ES-I3 (cell line): ENCODE data around the gene DYNLT2B.
"Not testable (repeated sequence)": the region's sequence is repeated elsewhere in the genome, so short reads cannot be mapped to it uniquely, and the experiment has no call there.

ENCODE experiments used
- H3K36me3 ChIP-seq: 2 replicates; pipeline ENCODE4 v1.6.1; 2013; ENCODE audit warnings: mild to moderate bottlenecking, low read length, control low read depth, moderate library complexity; ENCODE audit not compliant: insufficient read depth
- H3K4me1 ChIP-seq: 2 replicates; pipeline ENCODE4 v1.6.1; 2013; ENCODE audit warnings: mild to moderate bottlenecking, control low read depth, low read length; ENCODE audit not compliant: insufficient read depth
- H3K9ac ChIP-seq: 2 replicates; pipeline ENCODE4 v1.6.1; 2013; ENCODE audit warnings: low read depth, mild to moderate bottlenecking, low read length, moderate library complexity
- H3K9me3 ChIP-seq: 2 replicates; pipeline ENCODE4 v1.6.1; 2013; ENCODE audit warnings: mild to moderate bottlenecking, low read length, moderate library complexity; ENCODE audit not compliant: control insufficient read depth, insufficient read depth

Gene DYNLT2B

DNA sequence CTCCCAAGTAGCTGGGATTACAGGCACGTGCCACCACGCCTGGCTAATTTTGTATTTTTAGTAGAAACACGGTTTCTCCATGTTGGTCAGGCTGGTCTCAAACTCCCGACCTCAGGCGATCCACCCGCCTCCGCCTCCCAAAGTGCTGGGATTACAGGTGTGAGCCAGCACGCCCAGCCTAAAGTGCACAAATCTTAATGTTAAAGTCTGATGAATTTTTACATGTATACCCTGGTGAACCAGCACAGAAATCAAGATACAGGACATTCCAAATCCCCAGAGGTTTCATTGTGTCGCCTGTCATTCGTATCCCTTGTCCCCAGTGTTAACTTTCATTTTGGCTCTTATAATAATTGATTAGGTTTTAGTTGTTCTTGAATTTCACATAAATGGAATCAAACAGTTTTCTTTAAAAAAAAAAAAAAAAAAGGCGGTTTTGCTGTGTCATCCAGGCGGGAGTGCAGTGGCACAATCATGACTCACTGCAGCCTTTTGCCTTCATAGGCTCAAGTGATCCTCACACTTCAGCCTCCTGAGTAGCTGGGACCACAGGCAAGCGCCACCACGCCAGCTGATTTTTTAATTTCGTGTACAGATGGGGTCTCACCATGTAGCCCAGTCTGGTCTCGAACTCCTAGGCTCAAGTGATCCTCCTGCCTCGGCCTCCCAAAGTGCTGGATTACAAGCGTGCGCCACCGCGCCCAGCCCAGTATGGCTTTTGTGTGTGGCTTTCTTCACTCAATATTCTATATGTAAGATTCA, 21.6 kb upstream of the DYNLT2B start:
- H3K4me1 ChIP-seq = peaks cover 15% of the 10 kb centered on the region; the same call in 1 of the 2 replicates
- H3K9ac ChIP-seq = no peak overlapping the region
- H3K9me3 ChIP-seq = no peaks in the 10 kb centered on the region
- no peaks in the 10 kb centered on the region for H3K36me3 ChIP-seq

DNA sequence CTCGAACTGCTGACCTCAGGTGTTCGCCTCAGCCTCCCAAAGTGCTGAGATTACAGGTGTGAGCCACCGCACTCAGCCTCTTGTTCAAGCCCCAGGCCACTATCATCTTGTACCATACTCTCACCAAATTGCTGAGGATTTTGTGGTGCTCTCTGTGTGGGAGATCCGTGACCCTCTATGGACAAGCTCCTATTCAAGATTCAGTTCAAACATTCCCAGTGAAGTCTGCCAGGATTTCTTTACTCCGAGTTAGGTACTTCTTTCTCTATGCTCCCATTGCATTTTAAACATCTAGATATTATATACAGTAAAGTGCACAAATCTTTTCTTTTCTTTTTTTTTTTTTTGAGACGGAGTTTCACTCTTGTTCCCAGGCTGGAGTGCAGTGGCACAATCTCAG, 21.0 kb upstream of the DYNLT2B start:
- Histone ChIP-seq H3K4me1 (peaks cover 15% of the 10 kb centered on the region; the same call in 1 of the 2 replicates), H3K9me3 (no peaks in the 10 kb centered on the region), H3K36me3 (no peaks in the 10 kb centered on the region), H3K9ac (no peak overlapping the region)

DNA sequence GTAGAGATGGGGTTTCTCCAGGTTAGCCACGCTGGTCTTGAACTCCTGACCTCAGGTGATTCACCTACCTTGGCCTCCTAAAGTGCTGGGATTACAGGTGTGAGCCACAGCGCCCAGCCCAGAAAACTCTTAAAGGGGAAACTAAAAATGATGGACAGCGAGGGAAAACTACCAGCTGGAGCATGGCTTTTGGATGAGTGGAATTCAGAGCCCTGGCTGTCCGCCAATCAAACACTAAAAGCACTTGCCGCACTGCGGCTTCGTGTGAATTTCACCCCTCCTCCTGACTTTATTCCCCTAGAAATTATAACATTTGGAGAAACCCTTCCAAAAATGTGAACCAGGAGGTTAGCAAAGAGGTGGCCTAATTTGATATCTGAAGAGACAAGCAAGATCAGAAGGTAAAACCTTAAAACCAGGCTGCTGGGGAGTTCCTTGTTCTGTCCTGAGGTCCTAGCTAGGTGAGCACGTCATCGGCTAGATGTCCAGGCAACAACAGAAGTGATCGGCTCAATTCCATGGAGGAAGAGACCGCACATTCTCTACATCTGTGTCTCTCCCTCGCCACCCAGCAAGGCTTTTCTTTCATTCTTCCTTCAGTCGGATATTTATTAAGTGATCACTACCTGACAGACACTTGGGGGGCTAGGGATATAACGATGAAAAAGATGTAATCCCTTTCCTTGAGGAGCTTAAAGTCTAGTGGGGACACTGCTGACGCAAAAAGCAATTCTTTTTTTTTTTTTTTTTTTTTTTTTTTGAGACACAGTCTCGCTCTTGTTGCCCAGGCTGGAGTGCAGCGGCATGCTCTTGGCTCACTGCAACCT, 18.5 kb upstream of the DYNLT2B start:
- Histone ChIP-seq H3K9me3 (no peaks in the 10 kb centered on the region), H3K4me1 (peaks cover 15% of the 10 kb centered on the region; the same call in 1 of the 2 replicates), H3K36me3 (no peaks in the 10 kb centered on the region), H3K9ac (no peak overlapping the region)

DNA sequence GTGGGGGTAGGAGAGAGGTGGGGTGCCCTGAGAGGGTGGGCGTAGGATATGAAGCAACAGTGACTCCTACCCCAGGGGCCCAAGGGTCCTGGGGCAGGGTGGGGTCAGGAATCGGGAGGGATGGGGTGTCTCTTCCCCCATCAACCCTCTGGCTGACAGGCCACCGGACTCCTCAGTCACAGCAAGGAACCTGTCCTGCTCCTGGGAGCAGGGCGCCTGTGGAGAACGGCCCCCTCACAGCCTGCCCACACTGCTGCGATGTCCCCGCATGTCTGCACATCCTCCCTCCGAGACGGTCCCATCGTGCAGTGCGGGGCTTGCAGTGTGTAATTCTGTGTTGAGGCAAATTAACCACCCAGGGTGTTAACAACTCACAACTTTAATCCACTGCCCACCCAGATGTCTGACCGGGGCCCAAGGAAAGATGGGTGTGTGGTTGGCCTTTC, 17.5 kb upstream of the DYNLT2B start:
- Histone ChIP-seq H3K9ac (no peak overlapping the region), H3K36me3 (no peaks in the 10 kb centered on the region), H3K4me1 (peaks cover 14% of the 10 kb centered on the region; the same call in 1 of the 2 replicates), H3K9me3 (no peaks in the 10 kb centered on the region)

DNA sequence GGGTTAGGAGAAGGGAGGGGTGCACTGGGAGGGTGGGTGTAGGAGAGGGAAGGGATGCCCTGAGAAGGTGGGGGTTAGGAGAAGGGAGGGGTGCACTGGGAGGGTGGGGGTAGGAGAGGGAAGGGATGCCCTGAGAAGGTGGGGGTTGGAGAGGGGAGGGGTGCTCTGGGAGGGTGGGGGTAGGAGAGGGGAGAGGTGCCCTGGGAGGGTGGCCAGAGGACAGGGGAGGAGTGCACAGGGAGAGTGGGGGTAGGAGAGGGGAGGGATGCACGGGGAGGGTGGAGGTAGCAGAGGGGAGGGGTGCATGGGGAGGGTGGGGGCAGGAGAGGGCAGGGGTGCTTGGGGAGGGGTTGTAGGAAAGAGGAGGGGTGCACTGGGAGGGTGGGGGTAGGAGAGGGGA, 16.9 kb upstream of the DYNLT2B start:
- Histone ChIP-seq H3K4me1 (peaks cover 8% of the 10 kb centered on the region; the same call in 1 of the 2 replicates), H3K9me3 (no peaks in the 10 kb centered on the region), H3K9ac (no peak overlapping the region), H3K36me3 (no peaks in the 10 kb centered on the region)

DNA sequence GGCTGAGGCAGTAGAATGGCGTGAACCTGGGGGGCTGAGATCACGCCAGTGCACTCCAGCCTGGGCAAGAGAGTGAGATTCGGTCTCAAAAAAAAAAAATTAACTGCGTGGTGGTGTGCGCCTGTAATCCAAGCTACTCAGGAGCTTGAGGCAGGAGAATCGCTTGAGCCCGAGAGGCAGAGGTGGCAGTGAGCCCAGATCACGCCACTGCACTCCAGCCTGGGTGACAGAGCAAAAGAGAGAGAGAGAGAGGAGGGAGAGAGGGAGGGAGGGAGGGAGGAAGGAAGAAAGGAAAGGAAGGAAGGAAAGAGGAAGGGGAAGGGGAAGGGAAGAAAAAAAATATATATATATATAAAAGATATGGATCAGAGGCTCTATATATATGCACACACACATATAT, 14.1 kb upstream of the DYNLT2B start:
- Histone ChIP-seq H3K9me3 (no peaks in the 10 kb centered on the region), H3K9ac (no peak overlapping the region), H3K36me3 (no peaks in the 10 kb centered on the region), H3K4me1 (peaks cover 3% of the 10 kb centered on the region; the same call in 1 of the 2 replicates)

DNA sequence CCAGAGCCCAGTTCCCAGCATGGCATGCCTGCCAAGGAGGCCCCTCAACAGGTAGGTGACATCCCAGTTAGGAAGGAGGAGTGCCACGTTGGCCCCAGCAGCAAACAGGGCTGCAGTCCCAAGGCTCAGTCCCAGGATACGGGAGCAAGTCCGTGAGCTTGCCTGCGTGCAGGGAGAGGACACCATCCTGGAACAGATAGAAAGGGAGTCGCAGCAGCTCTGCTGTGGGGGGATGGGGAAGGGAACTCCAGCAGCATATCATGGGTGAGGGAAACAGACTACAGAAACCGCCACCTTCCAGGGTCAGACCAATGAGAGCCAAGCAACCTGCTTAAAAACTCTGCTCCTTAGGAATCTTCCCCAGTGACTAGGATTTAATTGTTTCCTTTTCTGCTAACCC, 9.4 kb upstream of the DYNLT2B start:
- H3K9me3 ChIP-seq = no peaks in the 10 kb centered on the region
- H3K36me3 ChIP-seq = no peaks in the 10 kb centered on the region
- H3K4me1 ChIP-seq = no peaks in the 10 kb centered on the region; the same call in 1 of the 2 replicates
- no peak overlapping the region for H3K9ac ChIP-seq

DNA sequence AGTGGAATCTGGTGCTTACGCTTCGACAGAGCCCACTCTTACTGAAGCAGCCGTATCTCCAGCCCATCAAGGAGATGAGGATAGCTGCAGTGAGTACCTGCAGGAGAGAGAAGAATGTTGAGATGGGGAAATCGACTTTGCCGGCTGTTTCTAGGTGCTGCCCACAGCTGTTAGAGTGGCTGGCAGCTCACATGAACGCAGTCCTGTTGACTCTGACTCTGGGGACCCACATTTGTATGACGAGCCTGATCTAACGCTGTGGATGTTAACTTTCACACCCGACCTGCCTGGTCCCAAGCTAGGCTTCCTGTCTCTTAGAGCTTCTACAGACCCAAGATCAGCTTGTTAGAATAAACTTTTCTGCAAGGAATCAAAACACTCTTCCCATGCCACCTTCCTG, 8.9 kb upstream of the DYNLT2B start:
- H3K4me1 ChIP-seq = no peaks in the 10 kb centered on the region; the same call in 1 of the 2 replicates
- H3K9me3 ChIP-seq = no peaks in the 10 kb centered on the region
- no peaks in the 10 kb centered on the region for H3K36me3 ChIP-seq
- no peak overlapping the region for H3K9ac ChIP-seq

DNA sequence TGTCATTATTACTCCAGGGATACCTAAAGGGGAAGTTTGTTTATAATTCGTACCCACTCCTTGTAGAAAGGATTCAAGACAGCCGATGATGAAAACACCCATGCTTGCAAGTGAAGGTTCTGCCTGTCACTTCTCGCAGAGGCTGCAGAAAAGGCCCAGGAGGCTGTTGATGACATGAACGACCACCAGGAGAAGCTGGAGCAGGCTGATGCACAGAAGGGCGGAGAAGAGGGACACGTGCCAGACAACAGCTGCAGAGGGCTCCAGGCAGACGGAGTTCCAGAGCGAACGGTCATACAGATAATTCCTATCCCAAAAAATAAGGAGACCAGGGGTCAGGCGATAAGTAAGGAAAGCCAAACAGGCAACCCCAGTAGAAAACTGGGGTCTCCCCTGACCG, 5.7 kb upstream of the DYNLT2B start:
- H3K9me3 ChIP-seq = no peaks in the 10 kb centered on the region
- no peaks in the 10 kb centered on the region for H3K36me3 ChIP-seq
- no peaks in the 10 kb centered on the region; the same call in 1 of the 2 replicates for H3K4me1 ChIP-seq
- no peak overlapping the region for H3K9ac ChIP-seq

DNA sequence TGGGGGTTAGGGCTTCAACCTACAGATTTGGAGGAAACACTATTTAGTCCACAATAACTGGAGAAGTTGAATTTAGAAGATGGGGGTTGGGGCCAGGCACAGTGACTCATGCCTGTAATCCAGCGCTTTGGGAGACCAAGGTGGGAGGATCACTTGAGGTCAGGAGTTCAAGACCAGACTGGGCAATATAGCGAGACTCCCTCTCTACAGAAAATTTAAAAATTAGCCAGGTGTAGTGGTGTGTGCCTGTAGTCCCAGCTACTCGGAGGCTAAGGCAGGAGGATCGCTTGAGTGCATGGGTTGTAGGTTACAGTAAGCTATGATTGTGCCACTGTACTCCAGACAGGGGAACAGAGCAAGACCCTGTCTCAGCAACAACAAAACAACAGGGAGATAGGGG, 5.0 kb upstream of the DYNLT2B start:
- Histone ChIP-seq H3K9me3 (no peaks in the 10 kb centered on the region), H3K4me1 (no peaks in the 10 kb centered on the region; the same call in 1 of the 2 replicates), H3K36me3 (no peaks in the 10 kb centered on the region), H3K9ac (no peak overlapping the region)

DNA sequence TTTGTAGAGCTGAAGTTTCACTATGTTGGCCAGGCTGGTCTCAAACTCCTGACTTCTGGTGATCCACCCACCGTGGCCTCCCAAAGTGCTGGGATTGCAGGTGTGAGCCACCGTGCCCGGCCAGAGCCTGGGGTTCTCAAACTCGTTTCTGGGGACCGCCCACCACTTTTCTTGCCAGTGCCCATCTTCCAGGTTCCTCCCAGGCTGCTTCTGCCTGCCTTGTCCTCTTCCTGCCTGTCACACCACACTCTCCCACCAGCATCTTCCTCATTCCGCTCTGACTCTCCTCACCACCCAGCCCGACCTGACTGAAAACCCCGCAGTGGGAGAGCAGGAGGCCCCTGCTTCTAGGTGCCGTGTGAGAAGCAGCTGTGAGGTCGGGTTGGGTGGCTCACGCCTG, 3.1 kb upstream of the DYNLT2B start:
- Histone ChIP-seq H3K9ac (no peak overlapping the region), H3K4me1 (no peaks in the 10 kb centered on the region), H3K36me3 (no peaks in the 10 kb centered on the region), H3K9me3 (no peaks in the 10 kb centered on the region)

DNA sequence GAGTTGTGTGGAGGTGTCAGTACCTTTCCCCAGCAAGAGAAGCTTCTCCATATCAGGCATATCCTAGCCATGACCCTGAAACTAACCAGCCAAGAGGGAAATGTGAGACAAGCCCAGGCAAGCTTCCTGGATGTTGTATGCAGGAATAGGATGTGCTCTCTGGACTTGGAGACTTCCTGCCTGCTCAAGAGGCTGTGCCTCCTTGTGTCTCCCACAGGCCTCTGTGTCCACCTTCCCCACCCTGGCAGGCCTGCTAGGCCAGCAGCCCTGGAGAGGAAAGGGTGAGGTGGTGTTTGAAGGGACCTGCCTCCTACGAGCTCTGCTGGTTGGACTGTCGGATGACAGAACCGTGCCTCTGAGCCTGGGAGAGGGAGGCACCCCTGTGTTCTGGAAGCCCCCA, 2.1 kb upstream of the DYNLT2B start:
- Histone ChIP-seq H3K9me3 (no peaks in the 10 kb centered on the region), H3K4me1 (no peaks in the 10 kb centered on the region), H3K36me3 (no peaks in the 10 kb centered on the region), H3K9ac (no peak overlapping the region)

DNA sequence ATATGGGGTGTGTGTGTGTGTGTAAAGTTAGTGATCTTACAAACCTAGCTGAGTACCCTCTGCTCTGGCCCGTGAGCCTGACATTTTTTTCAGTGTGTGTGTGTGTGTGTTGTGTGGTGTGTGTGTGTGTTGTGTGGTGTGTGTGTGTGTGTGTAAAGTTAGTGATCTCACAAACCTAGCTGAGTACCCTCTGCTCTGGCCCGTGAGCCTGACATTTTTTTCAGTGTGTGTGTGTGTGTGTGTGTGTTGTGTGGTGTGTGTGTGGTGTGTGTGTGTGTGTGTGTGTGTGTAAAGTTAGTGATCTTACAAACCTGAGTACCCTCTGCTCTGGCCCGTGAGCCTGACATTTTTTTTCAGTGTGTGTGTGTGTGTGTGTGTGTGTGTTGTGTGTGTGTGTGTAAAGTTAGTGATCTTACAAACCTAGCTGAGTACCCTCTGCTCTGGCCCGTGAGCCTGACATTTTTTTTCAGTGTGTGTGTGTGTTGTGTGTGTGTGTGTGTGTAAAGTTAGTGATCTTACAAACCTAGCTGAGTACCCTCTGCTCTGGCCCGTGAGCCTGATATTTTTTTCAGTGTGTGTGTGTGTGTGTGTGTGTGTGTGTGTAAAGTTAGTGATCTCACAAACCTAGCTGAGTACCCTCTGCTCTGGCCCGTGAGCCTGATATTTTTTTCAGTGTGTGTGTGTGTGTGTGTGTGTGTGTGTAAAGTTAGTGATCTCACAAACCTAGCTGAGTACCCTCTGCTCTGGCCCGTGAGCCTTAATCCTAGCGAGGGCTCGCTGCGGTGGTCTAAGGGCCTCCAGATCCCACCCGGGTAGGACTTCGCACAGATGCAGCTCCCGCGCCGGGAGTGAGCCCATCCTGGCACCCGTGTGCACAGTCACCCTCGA, 997 bp downstream of the DYNLT2B start:
- H3K9ac ChIP-seq = peak overlapping the region; percentile 97
- H3K9me3 ChIP-seq, H3K4me1 ChIP-seq, H3K36me3 ChIP-seq: not testable (repeated sequence)

DNA sequence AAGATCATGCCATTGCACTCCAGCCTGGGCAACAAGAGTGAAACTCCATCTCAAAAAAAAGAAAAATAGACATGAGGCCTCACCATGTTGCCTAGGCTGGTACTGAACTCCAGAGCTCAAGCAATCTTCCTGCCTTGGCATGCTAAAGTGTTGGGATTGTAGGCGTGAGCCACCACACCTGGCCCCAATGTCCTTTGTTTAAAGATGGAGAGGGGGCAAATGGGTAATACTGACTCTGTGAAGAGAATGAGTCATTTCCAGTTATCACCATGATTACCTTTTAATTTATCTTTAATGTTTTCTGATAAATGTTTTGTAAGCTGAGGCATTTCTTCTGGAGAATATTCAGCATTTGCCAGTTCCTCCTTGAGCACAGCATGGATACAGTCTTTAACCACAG, 2.2 kb downstream of the DYNLT2B start:
- Histone ChIP-seq H3K9ac (no peak overlapping the region), H3K9me3 (no peaks in the 10 kb centered on the region), H3K36me3 (no peaks in the 10 kb centered on the region), H3K4me1 (no peaks in the 10 kb centered on the region)
